Measurements from ENCODE around the gene SLC5A2.

The SLC5A2 gene

GRCh38 chr16:31528523-31529107 is 45.7 kb downstream of the SLC5A2 start (continued):
- TF ChIP-seq PATZ1 (CRISPR knock-in tag; IDR thresholded peaks at IDR 0.05; ENCODE audit: borderline replicate concordance) (no peak), CSRNP3 (CRISPR knock-in tag; IDR thresholded peaks at IDR 0.05) (no peak), ISL1 (CRISPR knock-in tag; IDR thresholded peaks at IDR 0.05) (no peak)

GRCh38 chr16:31529108-31529936 is 46.4 kb downstream of the SLC5A2 start:
- no peak for TF ChIP-seq CREB5 (CRISPR knock-in tag; IDR thresholded peaks at IDR 0.05; ENCODE audit: low read depth)
- TF ChIP-seq ARNTL (CRISPR knock-in tag; IDR thresholded peaks at IDR 0.05; ENCODE audit: borderline replicate concordance, low read depth) = no peak
- TF ChIP-seq ESRRG (CRISPR knock-in tag; IDR thresholded peaks at IDR 0.05) = no peak
- no peak for TF ChIP-seq ISL1 (CRISPR knock-in tag; IDR thresholded peaks at IDR 0.05)
- TF ChIP-seq POU6F1 (CRISPR knock-in tag; IDR thresholded peaks at IDR 0.05; ENCODE audit: borderline replicate concordance, low read depth) = no peak
- no peak for TF ChIP-seq GLIS3 (CRISPR knock-in tag; IDR thresholded peaks at IDR 0.05)
- TF ChIP-seq ZNF8 (CRISPR knock-in tag; IDR thresholded peaks at IDR 0.05) = no peak
- no peak for TF ChIP-seq TCF4 (CRISPR knock-in tag; IDR thresholded peaks at IDR 0.05; ENCODE audit: borderline replicate concordance)
- no peak for TF ChIP-seq CSRNP3 (CRISPR knock-in tag; IDR thresholded peaks at IDR 0.05)
- no peak for TF ChIP-seq ZNF70 (CRISPR knock-in tag; IDR thresholded peaks at IDR 0.05)
- TF ChIP-seq ZFP3 (CRISPR knock-in tag; IDR thresholded peaks at IDR 0.05) = no peak
- TF ChIP-seq CSDC2 (CRISPR knock-in tag; IDR thresholded peaks at IDR 0.05) = no peak
- TF ChIP-seq TSHZ2 (CRISPR knock-in tag; IDR thresholded peaks at IDR 0.05) = no peak
- no peak for TF ChIP-seq SNAI2 (CRISPR knock-in tag; IDR thresholded peaks at IDR 0.05)
- no peak for TF ChIP-seq BACH2 (CRISPR knock-in tag; IDR thresholded peaks at IDR 0.05; ENCODE audit: borderline replicate concordance)
- no peak for TF ChIP-seq ZNF565 (CRISPR knock-in tag; conservative IDR thresholded peaks at IDR 0.05; ENCODE audit: low read depth)
- TF ChIP-seq PATZ1 (CRISPR knock-in tag; IDR thresholded peaks at IDR 0.05; ENCODE audit: borderline replicate concordance) = no peak
- no peak for TF ChIP-seq TOX (CRISPR knock-in tag; IDR thresholded peaks at IDR 0.05; ENCODE audit: borderline replicate concordance)
- TF ChIP-seq RARB (CRISPR knock-in tag; IDR thresholded peaks at IDR 0.05) = no peak
- ATAC-seq = peak; percentile 32; the same call in 2 of the 3 replicates

Measured in SK-N-SH treated with all-trans-retinoic acid at 6 μM for 48 hours (cell line).